IPS DF 19.7 (cell line): ENCODE data around the gene SYNJ1.
"Not testable (repeated sequence)": the region's sequence is repeated elsewhere in the genome, so short reads cannot be mapped to it uniquely, and the experiment has no call there.

ENCODE experiments used
- DNase-seq: peaks from one replicate; pipeline ENCODE4 v3.0.0-alpha.2; 2013; ENCODE audit warnings: low read depth, low spot score

The SYNJ1 gene

DNA sequence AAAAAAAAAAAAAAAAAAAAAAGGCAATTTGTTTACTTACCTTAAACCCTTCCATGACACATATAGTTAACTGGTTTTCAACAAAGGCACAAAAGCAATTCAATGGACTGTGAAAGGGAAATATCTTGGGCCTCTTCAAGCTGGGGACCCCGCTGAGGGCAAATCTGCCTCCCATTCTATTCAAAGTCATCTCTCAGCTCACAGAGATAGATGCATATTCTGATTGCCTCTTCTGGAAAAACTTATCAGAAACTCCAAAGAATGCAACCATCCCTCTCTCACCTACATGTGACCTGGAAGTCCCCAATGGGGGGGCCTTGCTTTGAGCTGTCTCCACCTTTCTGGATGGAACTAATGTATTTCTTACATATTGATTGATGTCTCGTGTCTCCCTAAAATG, 12.1 kb upstream of the SYNJ1 start:
- DNase-seq = no peak

- not testable (repeated sequence) for DNase-seq
Measured at GRCh38 chr21:32736083-32736482, 8.3 kb upstream of the SYNJ1 start.

DNA sequence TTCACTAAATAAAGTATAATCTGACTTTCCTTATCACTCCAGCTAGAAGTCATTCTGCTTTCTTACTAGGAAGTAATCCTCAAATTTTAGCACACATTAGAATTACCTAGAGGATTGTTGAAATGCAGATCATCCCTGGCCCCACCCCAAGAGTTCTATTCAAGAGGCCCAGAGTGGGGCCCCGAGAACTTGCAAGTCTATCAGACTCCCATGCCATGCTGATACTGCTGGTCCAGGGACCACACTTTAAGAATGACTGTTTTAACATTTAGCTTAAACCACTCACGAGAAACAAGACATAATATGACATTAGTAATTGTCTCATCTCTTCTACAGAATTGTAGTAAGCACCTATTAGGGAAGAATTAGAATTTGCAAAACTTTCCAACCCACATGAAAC, 7.7 kb upstream of the SYNJ1 start:
- DNase-seq = no peak

GRCh38 chr21:32733990-32734613, 6.3 kb upstream of the SYNJ1 start:
- no peak for DNase-seq

DNA sequence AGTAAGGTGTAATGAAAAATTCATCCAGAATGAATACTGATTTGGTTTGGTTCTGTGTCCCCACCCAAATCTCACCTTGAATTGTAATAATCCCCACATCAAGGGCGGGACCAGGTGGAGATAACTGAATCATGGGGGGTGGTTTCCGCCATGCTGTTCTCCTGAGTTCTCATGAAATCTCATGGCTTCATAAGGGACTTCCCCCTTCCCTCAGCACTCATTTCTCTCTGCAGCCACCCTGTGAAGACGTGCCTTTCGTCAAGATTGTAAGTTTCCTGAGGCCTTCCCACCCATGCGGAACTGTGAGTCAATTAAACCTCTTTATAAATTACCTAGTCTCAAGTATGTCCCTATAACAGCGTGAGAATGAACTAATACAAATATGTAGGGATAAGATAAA, 5.5 kb upstream of the SYNJ1 start:
- DNase-seq = no peak

- DNase-seq = no peak
Measured at GRCh38 chr21:32732544-32732943, 4.7 kb upstream of the SYNJ1 start.

GRCh38 chr21:32728848-32729247, 1.0 kb upstream of the SYNJ1 start:
- DNase-seq = no peak

- no peak for DNase-seq
Measured at GRCh38 chr21:32728456-32728839, 635 bp upstream of the SYNJ1 start.

DNA sequence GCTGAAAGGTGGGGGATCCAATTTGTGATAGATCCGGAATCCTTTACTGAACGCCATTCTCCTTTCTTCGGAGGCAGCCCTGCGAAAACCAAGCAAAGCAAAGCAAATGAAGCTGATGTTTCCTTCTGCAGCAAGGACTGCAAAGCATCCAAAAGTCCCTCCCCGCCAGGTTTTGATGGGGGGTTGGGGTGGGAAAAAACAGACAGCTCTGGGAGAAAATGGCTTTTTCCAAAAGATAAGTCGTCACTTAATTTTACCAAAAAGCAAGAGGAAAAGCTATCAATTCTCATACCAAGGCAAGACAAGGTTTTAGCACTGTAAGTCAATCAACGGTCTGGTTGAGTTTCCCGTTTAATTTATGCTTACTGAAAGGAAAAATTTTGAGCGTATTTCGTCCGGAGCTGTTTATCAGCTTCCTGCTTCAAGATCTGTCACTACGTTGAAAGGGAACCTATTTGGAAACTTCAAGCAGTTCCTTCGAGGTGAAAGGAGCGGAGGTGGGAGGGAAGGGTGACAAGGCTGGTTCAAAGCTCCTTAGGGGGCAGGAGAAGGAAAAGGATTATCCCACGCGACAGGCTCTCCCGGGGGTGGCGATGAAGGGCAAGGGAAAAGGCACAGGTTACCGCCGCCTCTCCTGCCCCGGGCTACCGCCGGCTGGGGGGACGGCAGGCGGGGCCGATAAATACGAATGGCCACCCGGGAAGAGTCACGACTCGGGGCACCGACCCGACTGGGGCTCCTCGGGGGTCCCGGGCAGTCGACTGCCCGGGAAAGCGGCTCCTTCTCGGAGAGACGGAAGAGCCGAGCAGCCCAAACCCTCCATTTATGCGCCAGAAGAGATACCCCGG, 750 bp downstream of the SYNJ1 start:
- DNase-seq = no peak

- no peak for DNase-seq
Measured at GRCh38 chr21:32719085-32719484, 8.7 kb downstream of the SYNJ1 start.

DNA sequence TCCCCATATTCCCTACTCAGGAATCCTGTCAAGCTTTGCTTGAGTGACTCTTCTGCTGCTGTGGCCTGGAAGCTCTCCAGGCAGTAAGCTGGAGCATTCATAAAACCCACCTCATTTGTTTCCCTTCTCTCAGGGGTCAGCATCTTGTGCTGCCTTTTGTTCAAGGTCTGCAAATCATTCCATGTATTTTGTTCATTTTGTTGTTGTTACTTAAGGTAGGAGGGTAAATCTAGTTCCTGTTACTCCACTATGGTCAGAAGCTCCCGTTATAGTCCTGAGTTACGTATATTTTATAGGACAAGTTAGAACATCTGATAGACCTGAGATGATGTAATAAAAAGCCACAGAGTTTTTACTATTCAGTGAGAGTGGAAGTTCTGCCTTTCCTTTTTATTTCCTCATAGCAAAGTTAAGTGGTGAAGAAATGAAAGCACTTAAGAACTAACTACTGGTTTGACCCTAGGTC, 9.9 kb downstream of the SYNJ1 start:
- no peak for DNase-seq

GRCh38 chr21:32716486-32716885, 11.3 kb downstream of the SYNJ1 start:
- no peak for DNase-seq

- DNase-seq = no peak
Measured at GRCh38 chr21:32713726-32714125, 14.1 kb downstream of the SYNJ1 start.

DNA sequence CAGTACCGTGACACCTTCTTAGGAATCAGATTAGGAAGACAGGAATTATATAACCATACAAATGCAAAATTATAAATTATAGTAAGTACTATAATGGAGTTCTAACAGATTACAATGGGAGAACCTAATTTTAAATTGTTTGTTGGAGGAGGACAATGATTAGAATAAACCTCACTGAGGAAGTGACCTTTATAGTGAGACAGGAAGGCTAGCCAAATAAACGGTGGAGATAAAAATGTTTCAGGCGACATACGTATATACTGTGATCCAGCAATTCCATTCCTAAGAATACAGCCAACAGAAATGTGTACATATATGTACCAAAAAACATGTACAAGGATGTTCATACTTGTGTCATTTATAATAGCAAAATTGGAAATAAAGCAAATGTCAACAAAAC, 15.2 kb downstream of the SYNJ1 start:
- DNase-seq = no peak

GRCh38 chr21:32712043-32712442, 15.8 kb downstream of the SYNJ1 start:
- DNase-seq = no peak

DNA sequence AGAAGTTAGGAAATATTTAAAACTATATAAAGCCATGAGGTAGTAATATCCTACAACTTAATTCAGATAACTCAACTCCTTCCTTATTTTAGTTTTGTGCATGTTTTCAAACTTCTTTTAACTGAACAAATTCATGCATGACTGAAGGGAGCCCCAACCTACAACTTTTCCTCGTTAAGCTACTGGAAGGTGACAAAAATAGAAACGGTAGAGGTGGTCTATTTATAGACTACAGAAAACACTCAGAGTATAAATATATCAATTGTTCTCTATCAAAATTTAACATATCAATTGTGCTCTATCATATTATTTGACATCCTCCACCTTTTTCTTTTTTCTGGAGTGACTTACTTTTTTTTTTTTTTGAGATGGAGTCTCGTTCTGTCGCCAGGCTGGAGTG, 16.8 kb downstream of the SYNJ1 start:
- no peak for DNase-seq

GRCh38 chr21:32710069-32710784, 17.6 kb downstream of the SYNJ1 start:
- no peak for DNase-seq

GRCh38 chr21:32708069-32708468, 19.7 kb downstream of the SYNJ1 start:
- no peak for DNase-seq

DNA sequence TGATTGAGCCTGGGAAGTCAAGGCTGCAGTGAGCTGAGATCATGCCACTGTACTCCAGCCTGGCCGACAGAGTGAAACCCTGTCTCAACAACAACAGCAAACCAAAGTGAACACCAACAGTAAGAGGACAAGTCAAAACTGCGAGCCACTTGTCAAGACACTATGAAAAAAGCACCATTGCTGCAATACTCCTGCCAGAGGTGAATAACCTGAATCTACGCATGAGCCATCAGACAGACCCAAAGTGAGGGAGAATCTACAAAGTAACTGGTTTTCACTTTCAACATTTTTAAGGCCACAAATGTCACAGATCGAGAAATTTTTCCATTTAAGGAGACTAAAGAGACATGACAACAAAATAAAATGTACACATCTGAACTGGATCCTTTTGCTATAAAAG, 21.9 kb downstream of the SYNJ1 start:
- DNase-seq = no peak

GRCh38 chr21:32705139-32705538, 22.7 kb downstream of the SYNJ1 start:
- DNase-seq = no peak

DNA sequence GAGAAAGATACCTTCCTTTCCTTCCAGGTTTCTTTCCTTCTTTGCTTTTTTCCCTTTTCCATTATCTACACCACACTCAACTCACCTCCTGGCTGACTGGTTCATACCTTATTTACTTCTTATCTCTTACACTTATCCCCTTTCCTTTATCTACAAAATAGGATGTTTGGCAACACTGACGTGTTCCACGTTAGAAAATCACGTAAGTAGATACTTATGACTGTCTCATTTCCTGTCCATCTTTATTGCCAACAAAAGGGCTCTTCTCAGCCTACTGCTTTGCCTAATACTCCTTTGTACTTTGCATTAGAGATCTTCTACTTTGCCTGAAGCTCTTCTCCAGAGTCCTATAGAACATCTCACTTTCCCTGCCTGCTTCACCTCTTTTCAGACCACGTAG, 25.1 kb downstream of the SYNJ1 start:
- no peak for DNase-seq

DNA sequence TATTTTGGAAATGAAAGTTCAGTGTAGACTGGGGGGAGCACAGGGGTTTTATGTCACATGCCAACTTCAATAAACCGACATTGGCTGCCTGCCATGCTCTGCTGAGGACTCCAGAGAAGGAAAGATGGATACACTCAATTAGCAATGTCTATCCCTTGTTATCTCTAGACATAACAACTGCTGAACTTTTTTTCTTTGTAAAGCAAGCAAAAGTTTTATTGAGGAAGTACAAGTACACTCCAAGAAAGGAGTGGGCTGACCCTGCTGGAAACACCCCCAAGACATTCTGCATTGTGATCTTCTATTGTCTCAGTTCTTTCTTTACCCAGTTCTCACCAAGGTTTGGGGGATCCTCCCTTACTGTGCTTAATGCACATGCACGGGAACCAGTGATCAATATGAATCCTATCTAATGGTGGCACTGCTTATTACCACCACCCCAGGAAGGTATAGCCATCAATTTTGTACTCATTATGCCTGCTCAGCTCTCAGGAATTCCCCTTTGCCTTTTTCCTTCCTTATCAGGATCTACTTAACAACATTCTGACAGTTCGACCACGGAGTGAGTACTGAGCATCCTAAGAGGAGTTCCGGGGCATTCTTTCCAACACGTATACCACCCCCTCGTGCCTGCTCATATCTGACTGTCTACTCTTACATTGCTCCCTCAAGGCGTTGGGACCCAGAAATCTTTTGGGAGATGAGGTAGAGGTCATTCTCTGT, 28.7 kb downstream of the SYNJ1 start:
- no peak for DNase-seq
